CD4-positive, CD25-positive, alpha-beta regulatory T cell (primary cell): ENCODE measurements around the gene CSF2RB. TPM values are rescaled to one million over a fixed set of nuclear protein-coding genes. Genes with fewer than 3 reads are reported as not detected.
"Not testable (repeated sequence)": the region's sequence is repeated elsewhere in the genome, so short reads cannot be mapped to it uniquely, and the experiment has no call there.

Experiments
- ATAC-seq, 2 donors: fragments of 150-1000 bp; cut with Tn5 transposase; one replicate each; pipeline ENCODE4 v1.10.0; 2021; ENCODE audit warnings: low read depth in 2 of 2, moderate number of reproducible peaks in 2 of 2, moderate library complexity in 1 of 2
- DNase-seq, 3 donors: peaks; one replicate each; pipeline versions ENCODE4 v3.0.0 to v3.0.0-alpha.2; 2012 to 2022; ENCODE audit warnings: mixed read lengths in 1 of 3
- H3K27ac ChIP-seq: one replicate; pipeline ENCODE4 v1.7.0; 2013; ENCODE audit warnings: mild to moderate bottlenecking, low read length; ENCODE audit not compliant: insufficient read depth, poor library complexity, severe bottlenecking
- H3K27me3 ChIP-seq: one replicate; pipeline ENCODE4 v1.7.0; 2013; ENCODE audit warnings: low read length; ENCODE audit not compliant: control insufficient read depth, insufficient read depth
- H3K36me3 ChIP-seq: one replicate; pipeline ENCODE4 v1.7.0; 2013; ENCODE audit warnings: mild to moderate bottlenecking, low read length, moderate library complexity; ENCODE audit not compliant: control insufficient read depth, insufficient read depth
- H3K4me1 ChIP-seq: 2 replicates; pipeline ENCODE4 v1.7.0; 2013; ENCODE audit warnings: mild to moderate bottlenecking, low read length; ENCODE audit not compliant: insufficient read depth, control insufficient read depth, poor library complexity, severe bottlenecking
- H3K4me3 ChIP-seq: one replicate; pipeline ENCODE4 v1.7.0; 2013; ENCODE audit warnings: low read depth, mild to moderate bottlenecking, low read length, moderate library complexity
- H3K9me3 ChIP-seq, 2 experiments: 1 replicate in 1 of 2; 2 replicates in 1 of 2; pipeline ENCODE4 v1.7.0; 2013; ENCODE audit warnings: low read length in 2 of 2, mild to moderate bottlenecking in 1 of 2, moderate library complexity in 1 of 2; ENCODE audit not compliant: control insufficient read depth in 2 of 2
- H3K27ac Mint-ChIP-seq, 3 donors: one replicate each; pipeline ENCODE4 v1.8.0; 2020 to 2022; ENCODE audit warnings: mild to moderate bottlenecking in 3 of 3, mixed read lengths in 3 of 3, moderate library complexity in 2 of 3
- H3K27me3 Mint-ChIP-seq: one replicate; pipeline ENCODE4 v1.8.0; 2022; ENCODE audit warnings: mild to moderate bottlenecking, mixed read lengths
- H3K36me3 Mint-ChIP-seq: one replicate; pipeline ENCODE4 v1.8.0; 2020; ENCODE audit warnings: mixed read lengths
- H3K4me1 Mint-ChIP-seq, 4 donors: one replicate each; pipeline ENCODE4 v1.8.0; 2020 to 2022; ENCODE audit warnings: mixed read lengths in 4 of 4, mild to moderate bottlenecking in 1 of 4
- H3K4me3 Mint-ChIP-seq, 4 donors: one replicate each; pipeline ENCODE4 v1.8.0; 2020 to 2022; ENCODE audit warnings: mild to moderate bottlenecking in 4 of 4, mixed read lengths in 4 of 4, moderate library complexity in 3 of 4
- H3K9me3 Mint-ChIP-seq, 7 donors: one replicate each; pipeline ENCODE4 v1.8.0; 2020 to 2022; ENCODE audit warnings: mixed read lengths in 7 of 7, mild to moderate bottlenecking in 3 of 7, moderate library complexity in 2 of 7
- polyA plus RNA-seq, 4 donors: library from polyadenylated mRNA; unstranded; fragments of 300-500 nt; fragmentation: Illumina TruSeq; gene quantifications; one replicate each; pipeline ENCODE4 v1.2.3, GENCODE V29; 2021
- total RNA-seq: library from RNA; stranded (reverse); gene quantifications from one replicate; pipeline ENCODE4 v1.2.3, GENCODE V29; 2022

Gene CSF2RB
- total and polyA plus RNA-seq, 5 donors from 2014 or later: 5.7 to 27.0 (median 10.3) TPM

GRCh38 chr22:36985211-36985889 is 71.9 kb downstream of the CSF2RB start:
- H3K36me3 ChIP-seq: no peaks in the 10 kb centered on the region
- no peak overlapping the region for H3K4me3 Mint-ChIP-seq
- no peak overlapping the region for H3K27ac ChIP-seq
- H3K27ac Mint-ChIP-seq: no peak overlapping the region
- no peak for DNase-seq
- no peak for ATAC-seq
- no peak overlapping the region for H3K4me3 ChIP-seq
- H3K9me3 Mint-ChIP-seq: peaks cover 0 to 16% (median 6%) of the 10 kb centered on the region in 7 donors
- no peaks in the 10 kb centered on the region for H3K4me1 ChIP-seq
- peaks cover 10 to 15% of the 10 kb centered on the region in 2 experiments for H3K9me3 ChIP-seq
- H3K27me3 Mint-ChIP-seq: peaks cover 30% of the 10 kb centered on the region
- H3K27me3 ChIP-seq: peaks cover 14% of the 10 kb centered on the region
- no peaks in the 10 kb centered on the region for H3K4me1 Mint-ChIP-seq
- no peaks in the 10 kb centered on the region for H3K36me3 Mint-ChIP-seq

- Mint-ChIP-seq H3K27ac (no peak overlapping the region), H3K36me3 (no peaks in the 10 kb centered on the region), H3K4me3 (no peak overlapping the region), H3K27me3 (peaks cover 37% of the 10 kb centered on the region), H3K9me3 (peaks cover 0 to 16% (median 6%) of the 10 kb centered on the region in 7 donors), H3K4me1 (no peaks in the 10 kb centered on the region)
- Histone ChIP-seq H3K27me3 (peaks cover 20% of the 10 kb centered on the region), H3K4me1 (no peaks in the 10 kb centered on the region), H3K27ac (no peak overlapping the region), H3K36me3 (no peaks in the 10 kb centered on the region), H3K9me3 (peaks cover 10 to 15% of the 10 kb centered on the region in 2 experiments), H3K4me3 (no peak overlapping the region)
- peak in 1 of 3 donors; percentile 46 for DNase-seq
- no peak for ATAC-seq
Observed at GRCh38 chr22:36986242-36986821, 72.9 kb downstream of the CSF2RB start.

- H3K9me3 ChIP-seq: peaks cover 10 to 15% of the 10 kb centered on the region in 2 experiments
- no peak for ATAC-seq
Observed at GRCh38 chr22:36988075-36988832, 74.8 kb downstream of the CSF2RB start.

GRCh38 chr22:36989012-36989411 is 75.6 kb downstream of the CSF2RB start:
- not testable (repeated sequence) for H3K36me3 Mint-ChIP-seq, H3K27ac Mint-ChIP-seq, H3K4me1 ChIP-seq, H3K4me3 ChIP-seq, H3K27ac ChIP-seq, H3K4me3 Mint-ChIP-seq, ATAC-seq, DNase-seq, H3K4me1 Mint-ChIP-seq, H3K36me3 ChIP-seq
- Mint-ChIP-seq H3K9me3 (peaks cover 0 to 16% (median 6%) of the 10 kb centered on the region in 7 donors), H3K27me3 (peaks cover 55% of the 10 kb centered on the region)
- Histone ChIP-seq H3K9me3 (peaks cover 10 to 15% of the 10 kb centered on the region in 2 experiments), H3K27me3 (peaks cover 15% of the 10 kb centered on the region)

More at GRCh38 chr22:36988075-36988832, 74.8 kb downstream of the CSF2RB start:
- no peak for DNase-seq
- no peak overlapping the region for H3K4me3 ChIP-seq
- Mint-ChIP-seq H3K27ac (peak overlapping the region in 1 of 3 donors; percentile 16), H3K4me3 (no peak overlapping the region), H3K9me3 (peaks cover 0 to 16% (median 6%) of the 10 kb centered on the region in 7 donors), H3K4me1 (no peaks in the 10 kb centered on the region), H3K36me3 (no peaks in the 10 kb centered on the region), H3K27me3 (peaks cover 48% of the 10 kb centered on the region)
- no peak overlapping the region for H3K27ac ChIP-seq
- no peaks in the 10 kb centered on the region for H3K36me3 ChIP-seq
- no peaks in the 10 kb centered on the region for H3K4me1 ChIP-seq
- peaks cover 20% of the 10 kb centered on the region for H3K27me3 ChIP-seq

Other genes with a start within 250 kb of the CSF2RB start
- not detected for gene CACNG2, start 209.9 kb upstream of the CSF2RB start, total RNA-seq
- gene CACNG2, start 209.9 kb upstream of the CSF2RB start, polyA plus RNA-seq: not detected
- 20.8 TPM for gene IFT27, start 137.5 kb upstream of the CSF2RB start, total RNA-seq
- 10 to 100 TPM; 12.0 to 20.3 (median 15.5) TPM for gene IFT27, start 137.5 kb upstream of the CSF2RB start, polyA plus RNA-seq
- not detected for gene PVALB, start 96.6 kb upstream of the CSF2RB start, total RNA-seq
- gene PVALB, start 96.6 kb upstream of the CSF2RB start, polyA plus RNA-seq: not detected
- 53.1 TPM for gene NCF4, start 52.6 kb upstream of the CSF2RB start, total RNA-seq
- 100 to 1,000 TPM in 2 of 4 donors, 10 to 100 TPM in 2; 57.8 to 126 (median 84.6) TPM for gene NCF4, start 52.6 kb upstream of the CSF2RB start, polyA plus RNA-seq
- not detected for gene TST, start 105.8 kb downstream of the CSF2RB start, total RNA-seq
- gene TST, start 105.8 kb downstream of the CSF2RB start, polyA plus RNA-seq: 1 to 10 TPM; 1.4 to 3.3 (median 1.8) TPM
- 10.3 TPM for gene MPST, start 106.1 kb downstream of the CSF2RB start, total RNA-seq
- 10 to 100 TPM; 11.4 to 32.6 (median 25.1) TPM for gene MPST, start 106.1 kb downstream of the CSF2RB start, polyA plus RNA-seq
- 33.5 TPM for gene KCTD17, start 138.1 kb downstream of the CSF2RB start, total RNA-seq
- 10 to 100 TPM; 10.9 to 15.4 (median 12.7) TPM for gene KCTD17, start 138.1 kb downstream of the CSF2RB start, polyA plus RNA-seq
- 1.5 TPM for gene TMPRSS6, start 196.1 kb downstream of the CSF2RB start, total RNA-seq
- under 1 TPM; 0.10 to 0.18 (median 0.14) TPM for gene TMPRSS6, start 196.1 kb downstream of the CSF2RB start, polyA plus RNA-seq
- gene IL2RB, start 236.3 kb downstream of the CSF2RB start, total RNA-seq: 197 TPM
- 100 to 1,000 TPM; 160 to 189 (median 163) TPM for gene IL2RB, start 236.3 kb downstream of the CSF2RB start, polyA plus RNA-seq